Spleen (tissue), 11 donors: Measurements from ENCODE around the gene ANKRD12. TPM values are rescaled to one million over a fixed set of nuclear protein-coding genes. Genes with fewer than 3 reads are reported as not detected.

ENCODE experiments used
- DNase-seq: peaks from one replicate; pipeline ENCODE4 v3.0.0-alpha.2; 2020
- H3K27ac ChIP-seq, 8 donors: fragments of 200-600 bp; sonication (generic) in 7 of 8; 1 replicate in 4 of 8; 2 replicates in 4 of 8; pipeline versions ENCODE4 v1.5.0 to v1.8.0; 2016 to 2021; ENCODE audit warnings: inconsistent platforms in 4 of 8, mild to moderate bottlenecking in 4 of 8, moderate library complexity in 1 of 8
- H3K27me3 ChIP-seq, 7 donors: fragments of 200-600 bp; sonication (generic) in 6 of 7; replicated peaks in 1 of 7; 1 replicate in 4 of 7; 2 replicates in 3 of 7; pipeline versions ENCODE4 v1.5.0 to v1.8.0; 2016 to 2021; ENCODE audit warnings: inconsistent platforms in 3 of 7, mild to moderate bottlenecking in 1 of 7
- H3K36me3 ChIP-seq, 6 donors: fragments of 200-600 bp; sonication (generic) in 5 of 6; 1 replicate in 4 of 6; 2 replicates in 2 of 6; pipeline versions ENCODE4 v1.5.0 to v1.8.0; 2016 to 2021; ENCODE audit warnings: inconsistent platforms in 2 of 6
- H3K4me1 ChIP-seq, 6 donors: fragments of 200-600 bp; sonication (generic) in 5 of 6; 1 replicate in 3 of 6; 2 replicates in 3 of 6; pipeline versions ENCODE4 v1.5.0 to v1.8.0; 2016 to 2021; ENCODE audit warnings: inconsistent platforms in 3 of 6
- H3K4me3 ChIP-seq, 8 donors: fragments of 200-600 bp; sonication (generic) in 7 of 8; 1 replicate in 4 of 8; 2 replicates in 4 of 8; pipeline versions ENCODE4 v1.5.0 to v1.8.0; 2016 to 2021; ENCODE audit warnings: inconsistent platforms in 4 of 8, mild to moderate bottlenecking in 4 of 8, moderate library complexity in 2 of 8
- H3K9me3 ChIP-seq, 8 donors: fragments of 200-600 bp; sonication (generic) in 7 of 8; 1 replicate in 4 of 8; 2 replicates in 4 of 8; pipeline versions ENCODE4 v1.5.0 to v1.8.0; 2016 to 2021; ENCODE audit warnings: inconsistent platforms in 4 of 8
- CTCF ChIP-seq, 11 experiments: fragments of 200-600 bp in 7 of 11; fragments of 450-650 bp in 4 of 11; sonication (generic) in 4 of 11; IDR thresholded peaks in 8 of 11; conservative IDR thresholded peaks in 3 of 11; 1 replicate in 7 of 11; 2 replicates in 4 of 11; pipeline versions ENCODE4 v1.4.0 to v1.8.0; 2016 to 2021; ENCODE audit warnings: antibody characterized with exemption in 11 of 11, inconsistent platforms in 4 of 11, mild to moderate bottlenecking in 1 of 11
- POLR2A ChIP-seq, 3 donors: fragments of 450-650 bp; IDR thresholded peaks; one replicate each; pipeline ENCODE4 v1.5.1; 2017; ENCODE audit warnings: antibody characterized with exemption in 3 of 3, mild to moderate bottlenecking in 1 of 3
- POLR2AphosphoS5 ChIP-seq, 3 donors: sonication (generic); formaldehyde crosslinking; IDR thresholded peaks; one replicate each; pipeline ENCODE4 v1.5.1; 2017; ENCODE audit warnings: antibody characterized with exemption in 3 of 3
- WGBS, 5 donors: extraction: QIAGEN DNeasy Blood & Tissue Kit in 3 of 5; methylation state at CpG; one replicate each; pipeline versions ENCODE4 v1.1.5 to v1.1.7; 2013 to 2018; 5-methylcytosine and 5-hydroxymethylcytosine counted together
- intact Hi-C: fragments of 100-400 bp; cut with DNase I; formaldehyde crosslinking; loops from one replicate; pipeline ENCODE4 v1.15.0; 2023; ENCODE audit warnings: low total_unique reads
- polyA plus RNA-seq, 3 donors: library from polyadenylated mRNA; stranded (reverse); fragments of 200-250 nt; gene quantifications; one replicate each; pipeline ENCODE4 v1.2.1, GENCODE V29; 2013
- total RNA-seq, 7 donors: library from RNA; depleted of rRNA in 3 of 7; stranded (reverse); fragments of >200 nt in 3 of 7; fragmentation: NEBNext Ultra II Directional in 4 of 7; extraction: Animal tissue kit (Norgen Biotek cat#: 25700) in 4 of 7; gene quantifications; one replicate each; pipeline versions ENCODE4 v1.1.0 to v1.2.1, GENCODE V29; 2016 to 2021
- donor health status: healthy with polysubstance abuse.
- donor health status: DM: no; HTN: no; CAD: no; lungs with moderate emphysema.
- donor health status: DM: no; HTN: no; CAD: no.
- donor health status: Bipolar disorder and iron deficiency.
- donor health status: healthy.
- donor health status: DM: no; HTN: no; CAD: no.
- donor health status: DM: yes; HTN: yes; CAD: no.

ANKRD12 gene
- total and polyA plus RNA-seq, 10 donors: 7.6 to 122 (median 84.4) TPM

DNA sequence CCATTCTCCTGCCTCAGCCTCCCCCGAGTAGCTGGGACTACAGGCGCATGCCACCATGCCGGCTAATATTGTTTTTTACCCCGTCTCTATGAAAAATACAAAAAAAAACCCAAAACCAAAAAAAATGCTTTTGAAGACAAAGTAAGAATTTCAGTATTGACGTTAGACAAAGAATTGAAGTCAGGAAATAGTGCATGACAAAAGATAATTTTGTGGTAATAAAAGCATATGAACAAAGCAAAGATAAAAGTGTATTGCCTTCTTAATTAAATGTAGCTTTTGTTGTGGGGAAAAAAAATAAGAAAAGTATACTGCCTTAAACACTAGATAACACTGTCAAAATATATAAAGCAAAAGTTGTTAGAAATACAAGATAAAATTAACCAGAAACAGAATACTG lies 86.8 kb downstream of the ANKRD12 start:
- H3K36me3 ChIP-seq: peaks cover 0 to 100% (median 42%) of the 10 kb centered on the region in 6 donors
- intact Hi-C loops: no loop called here
- WGBS, 5 donors: 89 to 96% (median 93%) methylated on average over 5 of the region's 5 CpGs
- no peak overlapping the region for H3K4me3 ChIP-seq
- no peaks in the 10 kb centered on the region for H3K27me3 ChIP-seq
- H3K9me3 ChIP-seq: no peaks in the 10 kb centered on the region
- no peak overlapping the region for H3K27ac ChIP-seq
- no peak for TF ChIP-seq POLR2AphosphoS5 (IDR thresholded peaks at IDR 0.05)
- no peak for TF ChIP-seq CTCF (IDR thresholded peaks at IDR 0.05 in 8 of 11, conservative IDR thresholded peaks at IDR 0.05 in 3 of 11)
- TF ChIP-seq POLR2A (IDR thresholded peaks at IDR 0.05): no peak
- H3K4me1 ChIP-seq: no peaks in the 10 kb centered on the region
- no peak for DNase-seq

GRCh38 chr18:9226463-9226862 lies 89.9 kb downstream of the ANKRD12 start:
- H3K4me3 ChIP-seq: no peak overlapping the region
- peaks cover 0 to 98% (median 41%) of the 10 kb centered on the region in 6 donors for H3K36me3 ChIP-seq
- H3K27ac ChIP-seq: no peak overlapping the region
- no peaks in the 10 kb centered on the region for H3K27me3 ChIP-seq
- no peaks in the 10 kb centered on the region for H3K4me1 ChIP-seq
- intact Hi-C loops: no loop called here
- no peak for DNase-seq
- peaks cover 0 to 13% (median 5%) of the 10 kb centered on the region in 8 donors for H3K9me3 ChIP-seq
- TF ChIP-seq POLR2A (IDR thresholded peaks at IDR 0.05) (no peak), POLR2AphosphoS5 (IDR thresholded peaks at IDR 0.05) (no peak), CTCF (IDR thresholded peaks at IDR 0.05 in 8 of 11, conservative IDR thresholded peaks at IDR 0.05 in 3 of 11) (no peak)

DNA sequence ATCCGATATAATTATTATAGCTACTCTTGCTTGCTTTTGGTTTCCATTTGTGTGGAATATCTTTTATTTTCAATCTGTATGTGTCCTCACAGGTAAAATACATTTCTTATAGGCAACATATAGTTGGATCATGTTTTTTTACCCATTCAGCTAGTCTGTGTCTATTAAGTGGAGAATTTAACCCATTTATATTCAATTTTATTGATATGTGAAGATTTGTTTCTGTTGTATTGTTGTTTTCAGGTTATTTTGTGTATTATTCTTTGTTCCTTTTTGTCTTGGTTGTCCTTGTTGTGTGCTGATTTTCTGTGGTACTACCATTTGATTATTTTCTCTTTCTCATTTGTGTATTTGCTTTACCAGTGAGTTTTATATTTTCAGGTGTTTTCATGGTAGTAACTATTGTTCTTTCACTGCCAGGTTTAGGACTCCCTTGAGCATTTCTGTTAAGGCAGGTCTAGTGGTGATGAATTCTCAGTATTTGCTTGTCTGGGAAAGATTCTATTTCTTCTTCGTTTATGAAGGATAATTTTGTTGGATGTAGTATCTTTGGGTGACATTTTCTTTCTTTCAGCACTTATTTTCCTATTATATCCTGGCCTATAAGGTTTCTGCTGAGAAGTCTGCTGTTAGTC lies 95.4 kb downstream of the ANKRD12 start:
- 94 to 98% (median 97%) methylated on average over 2 of the region's 2 CpGs for WGBS, 5 donors
- H3K36me3 ChIP-seq: peaks cover 0 to 99% (median 40%) of the 10 kb centered on the region in 6 donors
- intact Hi-C loops: no loop called here
- TF ChIP-seq POLR2AphosphoS5 (IDR thresholded peaks at IDR 0.05): no peak
- TF ChIP-seq POLR2A (IDR thresholded peaks at IDR 0.05): no peak
- no peak for TF ChIP-seq CTCF (IDR thresholded peaks at IDR 0.05 in 8 of 11, conservative IDR thresholded peaks at IDR 0.05 in 3 of 11)
- H3K27me3 ChIP-seq: no peaks in the 10 kb centered on the region
- H3K27ac ChIP-seq: no peak overlapping the region
- no peak for DNase-seq
- no peaks in the 10 kb centered on the region for H3K4me1 ChIP-seq
- peaks cover 0 to 33% (median 24%) of the 10 kb centered on the region in 8 donors for H3K9me3 ChIP-seq
- H3K4me3 ChIP-seq: no peak overlapping the region

DNA sequence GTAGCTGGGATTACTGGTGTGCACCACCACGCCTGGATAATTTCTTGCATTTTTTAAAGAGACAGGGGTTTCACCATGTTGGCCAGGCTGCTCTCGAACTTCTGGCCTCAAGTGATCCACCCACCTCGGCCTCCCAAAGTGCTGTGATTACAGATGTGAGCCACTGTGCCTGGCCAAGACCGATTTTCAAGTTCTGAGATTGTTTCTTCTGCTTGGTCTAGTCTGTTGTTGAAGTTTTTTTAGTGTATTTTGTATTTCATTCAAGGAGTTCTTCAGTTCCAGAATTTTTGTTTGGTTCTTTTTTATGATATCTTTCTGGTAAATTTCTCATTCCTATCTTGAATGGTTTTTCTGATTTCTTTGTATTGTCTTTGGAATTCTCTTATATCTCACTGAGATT lies 96.4 kb downstream of the ANKRD12 start:
- 94 to 99% (median 97%) methylated on average over 4 of the region's 4 CpGs for WGBS, 5 donors
- no peak overlapping the region for H3K4me3 ChIP-seq
- peaks cover 0 to 99% (median 37%) of the 10 kb centered on the region in 6 donors for H3K36me3 ChIP-seq

More for the DNA sequence above, 96.4 kb downstream of the ANKRD12 start:
- DNase-seq: no peak
- H3K9me3 ChIP-seq: peaks cover 0 to 33% (median 24%) of the 10 kb centered on the region in 8 donors
- no peaks in the 10 kb centered on the region for H3K27me3 ChIP-seq
- no peaks in the 10 kb centered on the region for H3K4me1 ChIP-seq
- intact Hi-C loops: no loop called here
- no peak for TF ChIP-seq POLR2AphosphoS5 (IDR thresholded peaks at IDR 0.05)
- no peak for TF ChIP-seq CTCF (IDR thresholded peaks at IDR 0.05 in 8 of 11, conservative IDR thresholded peaks at IDR 0.05 in 3 of 11)
- H3K27ac ChIP-seq: no peak overlapping the region
